ENCODE measurements around the gene PCGF2.
"Not testable (repeated sequence)": the region's sequence is repeated elsewhere in the genome, so short reads cannot be mapped to it uniquely, and the experiment has no call there.

Gene PCGF2

GRCh38 chr17:38733982-38734973 lies 13.9 kb downstream of the PCGF2 start:
- no peak for FAIRE-seq

- FAIRE-seq, result no peak
These were observed 14.7 kb downstream of the PCGF2 start for GRCh38 chr17:38733282-38733981.

DNA sequence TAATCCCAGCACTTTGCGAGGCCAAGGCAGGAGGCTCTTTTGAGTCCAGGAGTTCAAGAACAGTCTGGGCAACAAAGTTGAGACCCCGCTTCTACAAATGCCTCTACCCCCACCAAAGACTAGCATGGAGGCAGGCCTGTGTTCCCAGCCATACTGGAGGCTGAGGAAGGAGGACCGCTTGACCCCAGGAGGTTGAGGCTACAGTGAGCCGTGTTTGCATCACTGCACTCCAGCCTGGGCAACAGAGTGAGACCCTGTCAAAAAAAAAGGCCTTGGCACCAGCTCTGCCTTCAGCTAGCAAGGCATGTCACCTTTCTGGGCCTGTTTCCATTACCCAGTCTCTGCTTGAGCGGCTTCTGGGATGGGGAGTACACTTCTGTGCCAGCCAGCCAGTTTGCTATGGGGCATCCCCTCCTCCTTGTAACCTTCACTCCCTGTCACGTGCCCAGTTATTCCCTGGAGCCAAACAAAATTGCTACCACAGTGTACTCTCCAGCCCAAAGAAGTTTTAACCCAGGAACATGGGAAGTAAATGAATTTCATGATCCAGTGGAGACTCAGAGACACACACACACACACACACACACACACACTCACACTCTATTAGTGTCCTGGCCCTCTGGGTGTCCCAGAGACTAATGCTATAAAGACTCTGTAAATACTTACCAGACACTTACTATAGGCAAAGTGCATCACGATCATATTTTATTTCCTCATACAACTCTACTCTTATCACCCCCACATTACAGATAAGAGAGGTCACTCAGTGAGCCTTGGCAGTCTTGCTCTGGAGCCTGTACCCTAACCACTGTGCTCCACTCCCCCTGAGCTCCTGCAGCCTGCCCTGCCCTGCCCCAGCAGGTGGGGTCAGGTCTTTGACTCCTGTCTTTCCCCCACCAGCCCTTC lies 15.5 kb downstream of the PCGF2 start:
- FAIRE-seq, result no peak

GRCh38 chr17:38731526-38732294 lies 16.4 kb downstream of the PCGF2 start:
- FAIRE-seq, result no peak

DNA sequence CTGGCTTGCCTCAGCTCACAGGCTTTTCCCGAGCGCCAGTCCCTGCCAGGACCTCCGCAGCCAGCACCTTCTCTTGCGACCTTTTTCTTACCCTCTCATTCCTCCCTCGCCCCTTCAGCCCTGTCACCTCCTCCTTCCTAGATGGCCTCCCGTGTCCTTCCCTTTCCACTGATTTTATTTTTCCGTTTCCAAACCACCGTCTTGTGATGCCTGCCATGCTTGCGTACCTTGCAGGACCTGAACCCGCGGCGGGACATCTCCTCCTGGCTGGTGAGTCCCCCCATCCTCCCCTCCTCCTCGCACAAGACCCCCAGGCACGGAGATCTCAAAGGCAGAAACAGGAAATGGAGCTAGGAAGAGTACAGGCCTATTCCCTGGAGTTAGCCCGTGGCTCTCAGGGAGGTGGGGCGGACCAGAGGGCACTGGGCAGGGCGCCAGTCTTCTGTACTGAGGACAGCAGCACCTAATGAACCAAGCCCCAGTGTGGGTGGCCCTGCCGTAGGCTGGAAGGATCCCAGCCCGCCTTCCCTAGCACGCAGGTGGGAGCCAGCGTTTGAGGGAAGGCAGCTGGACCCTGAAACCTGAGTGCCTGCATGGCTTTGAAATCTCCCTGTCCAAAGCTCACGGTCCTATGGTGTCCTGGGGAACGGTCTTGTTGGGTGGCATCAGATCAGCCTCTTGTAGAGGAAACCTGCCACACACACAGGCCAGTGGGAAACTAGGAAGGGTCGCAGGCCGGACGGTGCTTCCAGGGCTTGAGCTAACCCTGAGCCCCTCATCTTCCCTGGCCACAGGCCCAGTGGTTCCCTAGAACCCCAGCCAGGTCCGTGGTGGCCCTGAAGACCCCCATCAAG lies 17.4 kb downstream of the PCGF2 start:
- no peak for FAIRE-seq

GRCh38 chr17:38729886-38730525 lies 18.1 kb downstream of the PCGF2 start, which contains the start of gene CISD3:
TSS of gene CISD3 (plus strand) at chr17:38730341. CDS start at chr17:38730359, 18 bp downstream.
- no peak for FAIRE-seq

DNA sequence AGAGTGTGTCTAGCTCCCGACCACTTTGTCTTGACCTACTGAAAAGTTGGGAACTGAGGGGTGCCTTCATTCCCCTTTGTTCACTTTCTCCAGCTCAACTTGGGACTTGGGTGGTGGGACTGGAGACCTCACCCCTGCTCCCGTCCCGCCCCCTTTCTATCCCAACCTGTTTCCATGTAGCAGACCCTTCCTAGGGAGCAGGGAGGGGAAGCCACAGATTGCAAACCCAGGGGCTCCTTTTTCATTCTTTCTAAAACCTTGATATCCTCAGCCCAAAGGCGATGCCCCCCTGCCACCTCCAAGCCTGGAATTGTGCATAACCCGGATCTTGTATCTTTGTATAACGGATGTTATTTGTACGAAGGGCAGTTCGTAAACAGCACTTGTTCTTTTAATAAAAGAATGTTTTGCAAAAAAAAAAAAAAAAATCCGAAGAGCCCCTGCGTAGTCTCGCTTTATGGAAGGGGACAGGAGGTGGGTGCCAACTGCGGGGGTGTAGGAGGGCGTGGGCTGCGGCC lies 18.7 kb downstream of the PCGF2 start:
- FAIRE-seq, result no peak

- no peak for FAIRE-seq
These were observed 19.8 kb downstream of the PCGF2 start for GRCh38 chr17:38728290-38728831.

- FAIRE-seq, result no peak
These were observed 20.4 kb downstream of the PCGF2 start for GRCh38 chr17:38727736-38728135.

DNA sequence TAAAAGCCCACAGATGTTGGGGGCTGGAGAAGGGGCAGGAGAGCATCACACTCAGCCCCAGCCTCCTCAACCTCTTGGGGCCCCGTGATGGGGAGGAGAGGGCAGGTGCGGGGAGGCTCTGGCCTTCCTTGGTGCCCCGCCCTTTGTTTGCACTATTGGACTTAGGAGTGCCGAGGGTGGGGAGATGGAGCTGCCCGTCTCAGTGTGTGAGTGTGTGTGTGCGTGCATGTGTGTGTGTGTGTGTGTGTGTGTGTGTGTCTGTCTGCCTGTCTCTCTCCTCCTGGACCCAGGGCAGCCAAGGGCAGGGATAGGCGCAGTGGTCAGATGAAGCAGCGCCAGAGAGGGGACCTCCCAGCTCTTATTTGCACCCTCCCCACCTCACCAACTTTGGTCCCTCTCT lies 22.0 kb downstream of the PCGF2 start:
- not testable (repeated sequence) for FAIRE-seq

GRCh38 chr17:38725066-38725465 lies 23.1 kb downstream of the PCGF2 start:
- FAIRE-seq, result no peak

GRCh38 chr17:38724337-38724988 lies 23.7 kb downstream of the PCGF2 start:
- no peak for FAIRE-seq

- FAIRE-seq, result no peak
These were observed 26.3 kb downstream of the PCGF2 start for GRCh38 chr17:38721802-38722201.

DNA sequence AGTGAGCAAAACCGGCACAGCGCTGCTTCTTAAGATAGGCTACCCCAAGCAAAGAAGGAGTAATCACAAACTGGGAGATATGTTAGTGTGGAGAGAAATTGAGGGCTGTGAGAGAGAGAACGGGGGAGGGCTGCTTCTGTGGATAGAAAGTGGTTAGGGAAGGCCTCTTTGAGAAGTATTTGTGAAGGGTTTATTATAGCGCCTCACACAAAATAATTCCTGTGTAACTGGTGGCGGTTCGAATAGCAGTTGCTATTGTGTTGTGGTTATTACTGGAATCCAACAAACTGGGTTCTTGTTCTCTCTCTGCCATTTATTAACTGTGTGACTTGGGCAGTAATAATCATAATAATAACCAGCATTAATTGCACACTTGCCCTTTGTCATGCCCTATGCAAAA lies 27.2 kb downstream of the PCGF2 start:
- no peak for FAIRE-seq

GRCh38 chr17:38719943-38720641 lies 28.0 kb downstream of the PCGF2 start:
- no peak for FAIRE-seq

GRCh38 chr17:38719289-38719942 lies 28.7 kb downstream of the PCGF2 start:
- FAIRE-seq, result no peak

DNA sequence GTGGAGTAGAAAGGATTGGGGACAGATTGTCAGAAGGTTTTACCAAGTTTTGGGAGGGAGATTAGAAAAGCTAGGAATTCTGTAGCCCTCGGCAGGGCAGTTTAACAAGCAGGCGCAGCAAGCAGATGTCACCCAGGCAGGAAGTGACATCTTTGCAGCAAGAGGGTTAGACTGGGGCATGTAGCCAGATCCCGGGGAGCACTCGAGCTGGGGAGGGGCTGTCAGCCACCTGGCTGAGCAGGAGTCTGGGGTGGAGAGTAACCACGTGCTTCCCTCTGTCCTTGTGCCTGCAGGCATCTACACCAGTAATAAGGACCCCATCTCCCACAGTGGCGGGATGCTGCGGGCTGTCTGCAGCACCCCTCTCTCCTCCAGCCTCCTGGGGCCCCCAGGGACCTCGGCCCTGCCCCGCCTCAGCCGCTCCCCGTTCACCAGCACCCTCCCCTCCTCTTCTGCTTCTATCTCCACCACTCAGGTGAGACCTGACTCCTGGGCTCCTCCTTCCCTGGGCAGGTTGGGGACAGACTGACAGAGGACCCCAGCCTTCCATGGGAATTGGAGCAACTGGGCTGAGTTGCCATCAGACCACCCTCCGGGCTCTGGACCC lies 30.9 kb downstream of the PCGF2 start:
- FAIRE-seq, result no peak
